ENCODE results near the gene TFE3.

GRCh38 chrX:48998391-48998790 lies 44.8 kb downstream of the TFE3 start:
- no peak for TF ChIP-seq STAT6 (CRISPR knock-in tag; conservative IDR thresholded peaks at IDR 0.05; ENCODE audit: low read depth)
- TF ChIP-seq IRF2 (CRISPR knock-in tag; IDR thresholded peaks at IDR 0.05; ENCODE audit: borderline replicate concordance, low read depth) = no peak
- no peak for TF ChIP-seq ZNF281 (CRISPR knock-in tag; IDR thresholded peaks at IDR 0.05)
- no peak for TF ChIP-seq USF2 (CRISPR knock-in tag; IDR thresholded peaks at IDR 0.05)
- TF ChIP-seq CTCF (IDR thresholded peaks at IDR 0.05) = no peak
- TF ChIP-seq SP1 (CRISPR knock-in tag; conservative IDR thresholded peaks at IDR 0.05) = no peak
- TF ChIP-seq FOXJ3 (CRISPR knock-in tag; IDR thresholded peaks at IDR 0.05; ENCODE audit: borderline replicate concordance) = no peak
